HepG2 (cell line): ENCODE data around the gene CEP104. TPM values are rescaled to one million over a fixed set of nuclear protein-coding genes. Genes with fewer than 3 reads are reported as not detected.

Experiments used
- HMG20A ChIP-seq: IDR thresholded peaks from 2 replicates; pipeline ENCODE4 v1.6.1; 2016; ENCODE audit warnings: borderline replicate concordance
- IRF2 ChIP-seq: IDR thresholded peaks from 2 replicates; pipeline ENCODE4 v1.6.1; 2018; ENCODE audit warnings: missing genetic modification reagents, missing compliant biosample characterization
- KDM4B ChIP-seq: sonication (generic); formaldehyde crosslinking; IDR thresholded peaks from 2 replicates; pipeline ENCODE4 v1.4.0; 2020; ENCODE audit warnings: missing genetic modification reagents
- MBD4 ChIP-seq: IDR thresholded peaks from 2 replicates; pipeline ENCODE4 v1.6.1; 2012; ENCODE audit warnings: low read length, inconsistent platforms, borderline replicate concordance
- PLRG1 ChIP-seq: fragments of 450-650 bp; conservative IDR thresholded peaks from 2 replicates; pipeline ENCODE4 v1.6.1; 2016
- SALL2 ChIP-seq: sonication (generic); formaldehyde crosslinking; IDR thresholded peaks from 2 replicates; pipeline ENCODE4 v1.8.1; 2023; ENCODE audit warnings: mild to moderate bottlenecking, missing genetic modification reagents, inconsistent platforms
- ZNF124 ChIP-seq: sonication (generic); formaldehyde crosslinking; IDR thresholded peaks from 2 replicates; pipeline ENCODE4 v1.4.0; 2020; ENCODE audit warnings: missing genetic modification reagents
- ZNF382 ChIP-seq: sonication (generic); formaldehyde crosslinking; IDR thresholded peaks from 2 replicates; pipeline ENCODE4 v1.5.0; 2020; ENCODE audit warnings: missing genetic modification reagents, mild to moderate bottlenecking, borderline replicate concordance
- ZNF569 ChIP-seq: sonication (generic); formaldehyde crosslinking; IDR thresholded peaks from 2 replicates; pipeline ENCODE4 v1.5.0; 2020; ENCODE audit warnings: mild to moderate bottlenecking, missing genetic modification reagents, moderate library complexity, borderline replicate concordance
- ZNF879 ChIP-seq: sonication (generic); formaldehyde crosslinking; IDR thresholded peaks from 2 replicates; pipeline ENCODE4 v1.8.1; 2023; ENCODE audit warnings: missing genetic modification reagents
- polyA plus RNA-seq, 8 experiments: library from polyadenylated mRNA; depleted of rRNA in 3 of 8; stranded (reverse) in 7 of 8; unstranded in 1 of 8; fragments of >200 nt; fragmentation: Illumina TruSeq in 4 of 8; extraction: Trizol in 4 of 8; gene quantifications; 2 replicates each; pipeline versions ENCODE4 v1.2.1 to v1.2.3, GENCODE V29; 2011 to 2016; ENCODE audit warnings: low read depth in 4 of 8, missing spikeins in 1 of 8, mixed read lengths in 1 of 8; ENCODE audit not compliant: insufficient read depth in 1 of 8
- total RNA-seq, 5 experiments: library from RNA; depleted of rRNA; stranded (reverse); fragments of >200 nt; fragmentation: Illumina TruSeq; extraction: Trizol; gene quantifications; 2 replicates each; pipeline ENCODE4 v1.2.3, GENCODE V29; 2016; ENCODE audit warnings: low read depth in 1 of 5
- TF ChIP-seq, protein P1 (sequence below): sonication (generic); formaldehyde crosslinking; IDR thresholded peaks from 2 replicates; pipeline ENCODE4 v1.4.0; 2020; ENCODE audit warnings: mild to moderate bottlenecking, missing genetic modification reagents
- TF ChIP-seq, protein P2 (sequence below): sonication (generic); formaldehyde crosslinking; IDR thresholded peaks from 2 replicates; pipeline ENCODE4 v1.9.0; 2022; ENCODE audit warnings: missing genetic modification reagents, mild to moderate bottlenecking, borderline replicate concordance

CEP104 gene
- total and polyA plus RNA-seq, 2 of the 13 experiments (the other 11 are each of a cell fraction or from before 2014, with no cell fraction given), result 20.4 to 30.1 TPM

DNA sequence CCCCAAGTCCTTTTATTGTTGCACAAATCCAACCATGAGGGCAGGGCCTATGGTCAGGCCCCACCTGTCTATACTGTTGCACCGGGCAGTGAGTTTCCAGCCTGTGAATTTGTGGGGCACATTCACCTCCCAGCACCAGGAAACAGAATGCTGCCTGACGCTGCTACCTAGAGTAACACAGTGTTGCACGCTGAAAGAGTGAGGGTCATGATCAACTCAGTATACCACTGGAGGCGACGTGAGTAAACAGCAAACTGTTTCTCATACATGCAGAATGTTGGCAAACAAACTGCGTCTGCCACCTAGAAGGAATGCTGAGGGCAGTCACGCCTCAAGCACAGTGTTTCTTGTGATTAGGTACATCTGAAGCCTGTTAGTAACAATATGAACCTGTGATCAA lies 47.3 kb downstream of the CEP104 start (continued):
- TF ChIP-seq, protein P1, sequence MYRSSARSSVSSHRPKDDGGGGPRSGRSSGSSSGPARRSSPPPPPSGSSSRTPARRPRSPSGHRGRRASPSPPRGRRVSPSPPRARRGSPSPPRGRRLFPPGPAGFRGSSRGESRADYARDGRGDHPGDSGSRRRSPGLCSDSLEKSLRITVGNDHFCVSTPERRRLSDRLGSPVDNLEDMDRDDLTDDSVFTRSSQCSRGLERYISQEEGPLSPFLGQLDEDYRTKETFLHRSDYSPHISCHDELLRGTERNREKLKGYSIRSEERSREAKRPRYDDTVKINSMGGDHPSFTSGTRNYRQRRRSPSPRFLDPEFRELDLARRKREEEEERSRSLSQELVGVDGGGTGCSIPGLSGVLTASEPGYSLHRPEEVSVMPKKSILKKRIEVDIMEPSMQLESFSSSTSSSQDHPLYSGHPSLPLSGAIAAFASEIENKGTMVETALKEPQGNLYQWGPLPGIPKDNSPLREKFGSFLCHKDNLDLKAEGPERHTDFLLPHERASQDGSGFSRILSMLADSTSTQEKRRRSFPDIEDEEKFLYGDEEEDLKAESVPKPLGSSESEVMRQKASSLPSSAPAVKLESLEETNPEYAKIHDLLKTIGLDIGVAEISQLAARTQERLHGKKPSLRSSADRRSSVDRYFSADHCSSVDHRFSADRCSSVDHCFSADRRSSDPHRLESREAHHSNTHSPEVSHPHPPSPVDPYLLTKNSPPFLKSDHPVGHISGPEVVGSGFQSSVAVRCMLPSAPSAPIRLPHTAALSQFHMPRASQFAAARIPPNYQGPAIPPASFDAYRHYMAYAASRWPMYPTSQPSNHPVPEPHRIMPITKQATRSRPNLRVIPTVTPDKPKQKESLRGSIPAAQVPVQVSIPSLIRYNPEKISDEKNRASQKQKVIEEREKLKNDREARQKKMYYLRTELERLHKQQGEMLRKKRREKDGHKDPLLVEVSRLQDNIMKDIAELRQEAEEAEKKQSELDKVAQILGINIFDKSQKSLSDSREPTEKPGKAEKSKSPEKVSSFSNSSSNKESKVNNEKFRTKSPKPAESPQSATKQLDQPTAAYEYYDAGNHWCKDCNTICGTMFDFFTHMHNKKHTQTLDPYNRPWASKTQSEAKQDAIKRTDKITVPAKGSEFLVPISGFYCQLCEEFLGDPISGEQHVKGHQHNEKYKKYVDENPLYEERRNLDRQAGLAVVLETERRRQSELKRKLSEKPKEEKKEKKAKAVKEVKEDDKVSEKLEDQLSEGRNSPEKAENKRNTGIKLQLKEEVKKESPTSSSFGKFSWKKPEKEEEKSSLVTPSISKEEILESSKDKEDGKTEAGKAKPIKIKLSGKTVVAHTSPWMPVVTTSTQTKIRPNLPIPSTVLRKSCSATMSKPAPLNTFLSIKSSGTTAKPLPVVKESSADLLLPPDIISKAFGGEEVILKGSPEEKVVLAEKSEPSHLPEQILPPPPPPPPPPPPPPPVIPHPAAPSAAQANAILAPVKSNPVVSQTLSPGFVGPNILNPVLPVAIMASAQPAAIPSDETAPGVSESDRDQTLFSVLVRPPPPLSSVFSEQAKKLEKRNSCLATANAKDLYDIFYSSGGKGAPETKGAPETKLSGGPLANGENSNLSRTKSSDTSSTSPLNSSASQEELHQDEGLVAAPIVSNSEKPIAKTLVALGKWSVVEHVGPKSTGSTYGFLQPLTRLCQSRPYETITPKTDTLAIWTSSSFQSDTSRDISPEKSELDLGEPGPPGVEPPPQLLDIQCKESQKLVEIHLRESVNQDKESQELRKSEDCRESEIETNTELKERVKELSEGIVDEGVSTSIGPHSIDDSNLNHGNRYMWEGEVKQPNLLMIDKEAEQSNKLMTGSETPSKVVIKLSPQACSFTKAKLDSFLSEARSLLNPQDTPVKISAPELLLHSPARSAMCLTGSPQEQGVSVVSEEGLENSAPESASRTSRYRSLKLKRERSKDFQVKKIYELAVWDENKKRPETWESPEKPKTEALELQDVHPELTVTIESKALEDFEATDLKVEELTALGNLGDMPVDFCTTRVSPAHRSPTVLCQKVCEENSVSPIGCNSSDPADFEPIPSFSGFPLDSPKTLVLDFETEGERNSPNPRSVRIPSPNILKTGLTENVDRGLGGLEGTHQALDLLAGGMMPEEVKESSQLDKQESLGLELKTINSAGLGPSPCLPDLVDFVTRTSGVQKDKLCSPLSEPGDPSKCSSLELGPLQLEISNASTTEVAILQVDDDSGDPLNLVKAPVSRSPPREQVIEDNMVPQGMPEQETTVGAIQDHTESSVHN (CRISPR knock-in tag), result no peak
- TF ChIP-seq SALL2 (CRISPR knock-in tag) (no peak), ZNF879 (no peak), KDM4B (CRISPR knock-in tag) (no peak), PLRG1 (no peak), ZNF124 (CRISPR knock-in tag) (no peak), HMG20A (CRISPR knock-in tag) (no peak), ZNF382 (CRISPR knock-in tag) (no peak), IRF2 (CRISPR knock-in tag) (no peak), ZNF569 (CRISPR knock-in tag) (no peak), MBD4 (no peak)
- TF ChIP-seq, protein P2, sequence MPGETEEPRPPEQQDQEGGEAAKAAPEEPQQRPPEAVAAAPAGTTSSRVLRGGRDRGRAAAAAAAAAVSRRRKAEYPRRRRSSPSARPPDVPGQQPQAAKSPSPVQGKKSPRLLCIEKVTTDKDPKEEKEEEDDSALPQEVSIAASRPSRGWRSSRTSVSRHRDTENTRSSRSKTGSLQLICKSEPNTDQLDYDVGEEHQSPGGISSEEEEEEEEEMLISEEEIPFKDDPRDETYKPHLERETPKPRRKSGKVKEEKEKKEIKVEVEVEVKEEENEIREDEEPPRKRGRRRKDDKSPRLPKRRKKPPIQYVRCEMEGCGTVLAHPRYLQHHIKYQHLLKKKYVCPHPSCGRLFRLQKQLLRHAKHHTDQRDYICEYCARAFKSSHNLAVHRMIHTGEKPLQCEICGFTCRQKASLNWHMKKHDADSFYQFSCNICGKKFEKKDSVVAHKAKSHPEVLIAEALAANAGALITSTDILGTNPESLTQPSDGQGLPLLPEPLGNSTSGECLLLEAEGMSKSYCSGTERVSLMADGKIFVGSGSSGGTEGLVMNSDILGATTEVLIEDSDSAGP, result no peak
- TF ChIP-seq, all 625 proteins: peak for 6
